Activated CD8-positive, alpha-beta memory T cell treated with anti-CD3 and anti-CD28 coated beads for 4 hours (primary cell): ENCODE measurements around the gene POLR3F.
"Not testable (repeated sequence)": the region's sequence is repeated elsewhere in the genome, so short reads cannot be mapped to it uniquely, and the experiment has no call there.

Source experiments
- DNase-seq, 2 donors: peaks; one replicate each; pipeline ENCODE4 v3.0.0-alpha.2; 2020; ENCODE audit warnings: low read depth in 2 of 2

POLR3F gene

GRCh38 chr20:18466894-18467730 lies at the start of gene POLR3F, which contains the start of gene DZANK1:
TSS of gene POLR3F (plus strand) at chr20:18467390. CDS start at chr20:18467507, 117 bp downstream.
TSS of gene DZANK1 (minus strand) at chr20:18467030. CDS start at chr20:18465358, 1,672 bp downstream.
- peak; percentile 82 to 85 for DNase-seq

GRCh38 chr20:18421608-18422007 lies 45.6 kb upstream of the POLR3F start:
- no peak for DNase-seq

GRCh38 chr20:18427214-18427613 lies 40.0 kb upstream of the POLR3F start:
- no peak for DNase-seq

- no peak for DNase-seq
Observed at GRCh38 chr20:18428490-18429173, 38.6 kb upstream of the POLR3F start.

GRCh38 chr20:18430172-18430826 lies 36.9 kb upstream of the POLR3F start:
- no peak for DNase-seq

GRCh38 chr20:18431206-18431605 lies 36.0 kb upstream of the POLR3F start:
- no peak for DNase-seq

- DNase-seq: no peak
Observed at GRCh38 chr20:18436847-18437246, 30.3 kb upstream of the POLR3F start.

GRCh38 chr20:18440403-18440802 lies 26.8 kb upstream of the POLR3F start:
- no peak for DNase-seq

GRCh38 chr20:18443886-18444285 lies 23.3 kb upstream of the POLR3F start:
- DNase-seq: no peak

GRCh38 chr20:18456600-18456999 lies 10.6 kb upstream of the POLR3F start:
- DNase-seq: no peak

GRCh38 chr20:18465536-18466200 lies 1.5 kb upstream of the POLR3F start:
- DNase-seq: no peak

GRCh38 chr20:18466574-18466893 lies 656 bp upstream of the POLR3F start:
- no peak for DNase-seq

- DNase-seq: no peak
Observed at GRCh38 chr20:18477218-18477617, 10.0 kb downstream of the POLR3F start.

GRCh38 chr20:18477821-18478220 lies 10.6 kb downstream of the POLR3F start:
- no peak for DNase-seq

- no peak for DNase-seq
Observed at GRCh38 chr20:18481596-18481995, 14.4 kb downstream of the POLR3F start.

- no peak for DNase-seq
Observed at GRCh38 chr20:18488301-18488700, 21.1 kb downstream of the POLR3F start.

GRCh38 chr20:18496042-18496441 lies 28.9 kb downstream of the POLR3F start:
- DNase-seq: no peak

GRCh38 chr20:18496740-18497592 lies 29.8 kb downstream of the POLR3F start, which contains the start of gene RBBP9:
TSS of gene RBBP9 (minus strand) at chr20:18497225. CDS start at chr20:18497167, 58 bp downstream.
- peak; percentile 32 to 47 for DNase-seq

- DNase-seq: no peak
Observed at GRCh38 chr20:18497603-18498002, 30.4 kb downstream of the POLR3F start.

- not testable (repeated sequence) for DNase-seq
Observed at GRCh38 chr20:18501672-18502071, 34.5 kb downstream of the POLR3F start.

- DNase-seq: no peak
Observed at GRCh38 chr20:18504479-18505060, 37.4 kb downstream of the POLR3F start.
